SK-N-SH treated with all-trans-retinoic acid at 6 μM for 48 hours (cell line): ENCODE measurements around the gene EGFLAM.

ENCODE experiments used
- ATAC-seq: fragments of 200-7000 bp; cut with Tn5 transposase; 3 replicates; pipeline ENCODE4 v1.9.1; 2020; ENCODE audit warnings: mild to moderate bottlenecking, moderate library complexity
- ARNTL ChIP-seq: fragments of 450-650 bp; formaldehyde crosslinking; IDR thresholded peaks from 2 replicates; pipeline ENCODE4 v1.5.0; 2020; ENCODE audit warnings: low read depth, mild to moderate bottlenecking, moderate library complexity, borderline replicate concordance
- CREB5 ChIP-seq: fragments of 250-450 bp; sonication (Bioruptor Pico); IDR thresholded peaks from 2 replicates; pipeline ENCODE4 v1.5.1; 2020; ENCODE audit warnings: low read depth, mild to moderate bottlenecking, moderate library complexity
- CSDC2 ChIP-seq: fragments of 250-450 bp; sonication (Bioruptor Pico); IDR thresholded peaks from 2 replicates; pipeline ENCODE4 v1.5.0; 2020; ENCODE audit warnings: mild to moderate bottlenecking, moderate library complexity
- CSRNP3 ChIP-seq: fragments of 250-450 bp; sonication (Bioruptor Pico); IDR thresholded peaks from 2 replicates; pipeline ENCODE4 v1.5.1; 2021; ENCODE audit warnings: mild to moderate bottlenecking, moderate library complexity
- ESRRG ChIP-seq: fragments of 250-450 bp; sonication (Bioruptor Pico); IDR thresholded peaks from 2 replicates; pipeline ENCODE4 v1.6.1; 2021; ENCODE audit warnings: mild to moderate bottlenecking
- GLIS3 ChIP-seq: fragments of 250-450 bp; sonication (Bioruptor Pico); IDR thresholded peaks from 2 replicates; pipeline ENCODE4 v1.5.0; 2020; ENCODE audit warnings: mild to moderate bottlenecking, moderate library complexity
- PATZ1 ChIP-seq: fragments of 250-450 bp; sonication (Bioruptor Pico); IDR thresholded peaks from 2 replicates; pipeline ENCODE4 v1.8.0; 2020; ENCODE audit warnings: mild to moderate bottlenecking, moderate library complexity, borderline replicate concordance
- RARB ChIP-seq: fragments of 250-450 bp; sonication (Bioruptor Pico); IDR thresholded peaks from 2 replicates; pipeline ENCODE4 v1.8.0; 2021; ENCODE audit warnings: mild to moderate bottlenecking, moderate library complexity
- TOX ChIP-seq: fragments of 250-450 bp; sonication (Bioruptor Pico); IDR thresholded peaks from 2 replicates; pipeline ENCODE4 v1.8.0; 2021; ENCODE audit warnings: mild to moderate bottlenecking, moderate library complexity, borderline replicate concordance
- TSHZ2 ChIP-seq: fragments of 250-450 bp; sonication (Bioruptor Pico); IDR thresholded peaks from 2 replicates; pipeline ENCODE4 v1.5.0; 2020; ENCODE audit warnings: mild to moderate bottlenecking, moderate library complexity
- ZC3H10 ChIP-seq: fragments of 250-450 bp; sonication (Bioruptor Pico); IDR thresholded peaks from 2 replicates; pipeline ENCODE4 v1.5.1; 2021; ENCODE audit warnings: mild to moderate bottlenecking, moderate library complexity
- ZFP30 ChIP-seq: fragments of 450-650 bp; formaldehyde crosslinking; IDR thresholded peaks from 2 replicates; pipeline ENCODE4 v1.5.0; 2022; ENCODE audit warnings: mild to moderate bottlenecking, moderate library complexity
- ZNF565 ChIP-seq: fragments of 450-650 bp; formaldehyde crosslinking; conservative IDR thresholded peaks from 2 replicates; pipeline ENCODE4 v1.5.0; 2020; ENCODE audit warnings: low read depth, mild to moderate bottlenecking, moderate library complexity
- ZNF70 ChIP-seq: fragments of 450-650 bp; formaldehyde crosslinking; IDR thresholded peaks from 2 replicates; pipeline ENCODE4 v1.5.0; 2020; ENCODE audit warnings: mild to moderate bottlenecking, moderate library complexity
- ZNF8 ChIP-seq: fragments of 450-650 bp; formaldehyde crosslinking; IDR thresholded peaks from 2 replicates; pipeline ENCODE4 v1.5.0; 2020; ENCODE audit warnings: mild to moderate bottlenecking, moderate library complexity

The EGFLAM gene

GRCh38 chr5:38417658-38418017 is 159.3 kb downstream of the EGFLAM start:
- ATAC-seq, result no peak
- TF ChIP-seq ZFP30 (CRISPR knock-in tag) (no peak), PATZ1 (CRISPR knock-in tag) (no peak), ESRRG (no peak), TSHZ2 (CRISPR knock-in tag) (no peak), ARNTL (CRISPR knock-in tag) (no peak), CREB5 (CRISPR knock-in tag) (no peak)

GRCh38 chr5:38420246-38420645 is 161.9 kb downstream of the EGFLAM start:
- ATAC-seq, result no peak
- TF ChIP-seq CSRNP3, result no peak
- TF ChIP-seq, all 23 proteins: peak for 0

- peak; percentile 82 for ATAC-seq
Measured at GRCh38 chr5:38420691-38421390, 162.5 kb downstream of the EGFLAM start.

GRCh38 chr5:38422622-38423021 is 164.3 kb downstream of the EGFLAM start:
- ATAC-seq, result no peak
- TF ChIP-seq ARNTL (CRISPR knock-in tag) (no peak), ZNF565 (CRISPR knock-in tag) (no peak), GLIS3 (no peak), ZFP30 (CRISPR knock-in tag) (no peak), CREB5 (CRISPR knock-in tag) (no peak), CSDC2 (CRISPR knock-in tag) (no peak), ZNF8 (CRISPR knock-in tag) (no peak), TOX (CRISPR knock-in tag) (no peak), RARB (CRISPR knock-in tag) (no peak), PATZ1 (CRISPR knock-in tag) (no peak), ZC3H10 (CRISPR knock-in tag) (no peak), ZNF70 (CRISPR knock-in tag) (no peak)

More at GRCh38 chr5:38420691-38421390, 162.5 kb downstream of the EGFLAM start:
- no peak for TF ChIP-seq TOX (CRISPR knock-in tag)
- no peak for TF ChIP-seq TSHZ2 (CRISPR knock-in tag)
